Measurements from ENCODE around the gene LAMP1. TPM values are rescaled to one million over a fixed set of nuclear protein-coding genes. Genes with fewer than 3 reads are reported as not detected.
"Not testable (repeated sequence)": the region's sequence is repeated elsewhere in the genome, so short reads cannot be mapped to it uniquely, and the experiment has no call there.

The LAMP1 gene
- total RNA-seq, result 57.9 TPM

GRCh38 chr13:113296823-113297369, at the start of gene LAMP1:
Gene LAMP1, plus strand, starts transcription at chr13:113297239. Its CDS starts 196 bp downstream, at chr13:113297435.
- FAIRE-seq, result no peak

GRCh38 chr13:113252516-113253095, 44.4 kb upstream of the LAMP1 start:
- DNase-seq (ENCODE audit: low spot score in 2 of 2) (no peak), FAIRE-seq (no peak)

More at GRCh38 chr13:113296823-113297369, at the start of gene LAMP1:
- peak; percentile 99 for DNase-seq (ENCODE audit: low spot score in 2 of 2)

GRCh38 chr13:113257908-113258307, 39.1 kb upstream of the LAMP1 start:
- DNase-seq (ENCODE audit: low spot score in 2 of 2); FAIRE-seq: not testable (repeated sequence)

GRCh38 chr13:113258321-113259054, 38.6 kb upstream of the LAMP1 start:
- FAIRE-seq (no peak), DNase-seq (ENCODE audit: low spot score in 2 of 2) (no peak)

- FAIRE-seq, result no peak
- DNase-seq (ENCODE audit: low spot score in 2 of 2), result no peak
Measured at GRCh38 chr13:113260996-113261395, 36.0 kb upstream of the LAMP1 start.

- not testable (repeated sequence) for FAIRE-seq; DNase-seq (ENCODE audit: low spot score in 2 of 2)
Measured at GRCh38 chr13:113263016-113263415, 34.0 kb upstream of the LAMP1 start.

GRCh38 chr13:113267642-113268405, 29.2 kb upstream of the LAMP1 start:
- no peak for FAIRE-seq
- no peak for DNase-seq (ENCODE audit: low spot score in 2 of 2)

- no peak for DNase-seq (ENCODE audit: low spot score in 2 of 2)
- no peak for FAIRE-seq
Measured at GRCh38 chr13:113272031-113272430, 25.0 kb upstream of the LAMP1 start.

- FAIRE-seq (no peak), DNase-seq (ENCODE audit: low spot score in 2 of 2) (no peak)
Measured at GRCh38 chr13:113272701-113273181, 24.3 kb upstream of the LAMP1 start.

GRCh38 chr13:113273321-113273720, 23.7 kb upstream of the LAMP1 start:
- no peak for DNase-seq (ENCODE audit: low spot score in 2 of 2)
- no peak for FAIRE-seq

GRCh38 chr13:113273851-113274590, 23.0 kb upstream of the LAMP1 start:
- FAIRE-seq, result no peak
- no peak for DNase-seq (ENCODE audit: low spot score in 2 of 2)

- FAIRE-seq, result no peak
- DNase-seq (ENCODE audit: low spot score in 2 of 2), result no peak
Measured at GRCh38 chr13:113274721-113275120, 22.3 kb upstream of the LAMP1 start.

- DNase-seq (ENCODE audit: low spot score in 2 of 2) (peak in 1 of 2 donors; percentile 28), FAIRE-seq (no peak)
Measured at GRCh38 chr13:113275387-113275786, 21.7 kb upstream of the LAMP1 start.

- DNase-seq (ENCODE audit: low spot score in 2 of 2) (no peak), FAIRE-seq (no peak)
Measured at GRCh38 chr13:113280126-113280525, 16.9 kb upstream of the LAMP1 start.

GRCh38 chr13:113283904-113284303, 13.1 kb upstream of the LAMP1 start:
- FAIRE-seq (no peak), DNase-seq (ENCODE audit: low spot score in 2 of 2) (no peak)

GRCh38 chr13:113288880-113289279, 8.2 kb upstream of the LAMP1 start:
- FAIRE-seq, result no peak

GRCh38 chr13:113291129-113291528, 5.9 kb upstream of the LAMP1 start:
- no peak for DNase-seq (ENCODE audit: low spot score in 2 of 2)
- FAIRE-seq, result no peak

More at GRCh38 chr13:113288880-113289279, 8.2 kb upstream of the LAMP1 start:
- no peak for DNase-seq (ENCODE audit: low spot score in 2 of 2)

GRCh38 chr13:113292021-113292862, 4.8 kb upstream of the LAMP1 start:
- DNase-seq (ENCODE audit: low spot score in 2 of 2), result peak in 1 of 2 donors; percentile 37
- FAIRE-seq, result no peak

- DNase-seq (ENCODE audit: low spot score in 2 of 2), result no peak
- no peak for FAIRE-seq
Measured at GRCh38 chr13:113293686-113294085, 3.4 kb upstream of the LAMP1 start.
